Lower lobe of right lung (tissue), 2 donors: ENCODE measurements around the gene FBN1. TPM values are rescaled to one million over a fixed set of nuclear protein-coding genes. Genes with fewer than 3 reads are reported as not detected.

Source experiments
- ATAC-seq, 2 donors: fragments of 200-7000 bp; cut with Tn5 transposase; one replicate each; pipeline ENCODE4 v1.9.1; 2020 to 2022; ENCODE audit warnings: mild to moderate bottlenecking in 2 of 2, moderate library complexity in 2 of 2
- DNase-seq: peaks from one replicate; pipeline ENCODE4 v3.0.0-alpha.2; 2020
- H3K27ac ChIP-seq: fragments of 200-600 bp; one replicate; pipeline ENCODE4 v1.8.0; 2022
- H3K27me3 ChIP-seq: fragments of 200-600 bp; one replicate; pipeline ENCODE4 v1.8.0; 2022; ENCODE audit warnings: low read depth
- H3K36me3 ChIP-seq: fragments of 200-600 bp; one replicate; pipeline ENCODE4 v1.8.0; 2022; ENCODE audit warnings: mild to moderate bottlenecking
- H3K4me1 ChIP-seq: fragments of 200-600 bp; one replicate; pipeline ENCODE4 v1.8.0; 2022
- H3K4me3 ChIP-seq: fragments of 200-600 bp; one replicate; pipeline ENCODE4 v1.8.0; 2022; ENCODE audit warnings: mild to moderate bottlenecking
- H3K9me3 ChIP-seq: fragments of 200-600 bp; one replicate; pipeline ENCODE4 v1.8.0; 2022
- intact Hi-C: fragments of 100-400 bp; cut with DNase I; formaldehyde crosslinking; loops from one replicate; pipeline ENCODE4 v1.11.0; 2022
- total RNA-seq: library from RNA; stranded (reverse); fragmentation: NEBNext Ultra II Directional; extraction: Animal tissue kit (Norgen Biotek cat#: 25700); gene quantifications from one replicate; pipeline ENCODE4 v1.2.1, GENCODE V29; 2021
- TF ChIP-seq, protein P1 (sequence below): fragments of 200-600 bp; IDR thresholded peaks from one replicate; pipeline ENCODE4 v1.8.0; 2022; ENCODE audit warnings: antibody characterized with exemption, mild to moderate bottlenecking
- donor health status: DM: no; HTN: yes; CAD: no; lungs with severe emphysema.

FBN1 gene
- total RNA-seq, 1 donor from 2014 or later: 75.3 TPM

DNA sequence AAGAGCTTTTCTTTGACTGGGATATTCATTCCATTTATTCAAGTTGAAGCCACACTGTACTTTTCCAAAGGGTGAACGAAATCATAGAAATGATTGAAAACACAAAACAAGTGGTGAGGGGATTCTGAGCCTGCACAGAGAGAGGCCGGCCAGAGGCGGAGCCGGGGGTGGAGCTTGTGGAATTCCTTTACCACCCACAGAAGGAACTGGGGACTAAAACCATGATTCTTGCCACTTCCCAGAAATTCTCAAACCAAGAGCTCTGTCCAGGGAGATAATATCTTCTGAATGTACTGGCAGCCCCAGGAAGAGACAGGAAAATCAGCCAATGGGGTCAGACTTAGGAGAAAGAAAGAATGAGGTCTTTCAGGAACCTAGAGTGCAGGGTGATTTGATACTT is 20.8 kb downstream of the FBN1 start:
- intact Hi-C loops: no loop called here
- Histone ChIP-seq H3K9me3 (no peaks in the 10 kb centered on the region), H3K27me3 (no peaks in the 10 kb centered on the region), H3K27ac (no peak overlapping the region), H3K4me1 (peaks cover 7% of the 10 kb centered on the region), H3K4me3 (no peak overlapping the region), H3K36me3 (no peaks in the 10 kb centered on the region)
- ATAC-seq (no peak), DNase-seq (no peak)
- TF ChIP-seq, protein P1, sequence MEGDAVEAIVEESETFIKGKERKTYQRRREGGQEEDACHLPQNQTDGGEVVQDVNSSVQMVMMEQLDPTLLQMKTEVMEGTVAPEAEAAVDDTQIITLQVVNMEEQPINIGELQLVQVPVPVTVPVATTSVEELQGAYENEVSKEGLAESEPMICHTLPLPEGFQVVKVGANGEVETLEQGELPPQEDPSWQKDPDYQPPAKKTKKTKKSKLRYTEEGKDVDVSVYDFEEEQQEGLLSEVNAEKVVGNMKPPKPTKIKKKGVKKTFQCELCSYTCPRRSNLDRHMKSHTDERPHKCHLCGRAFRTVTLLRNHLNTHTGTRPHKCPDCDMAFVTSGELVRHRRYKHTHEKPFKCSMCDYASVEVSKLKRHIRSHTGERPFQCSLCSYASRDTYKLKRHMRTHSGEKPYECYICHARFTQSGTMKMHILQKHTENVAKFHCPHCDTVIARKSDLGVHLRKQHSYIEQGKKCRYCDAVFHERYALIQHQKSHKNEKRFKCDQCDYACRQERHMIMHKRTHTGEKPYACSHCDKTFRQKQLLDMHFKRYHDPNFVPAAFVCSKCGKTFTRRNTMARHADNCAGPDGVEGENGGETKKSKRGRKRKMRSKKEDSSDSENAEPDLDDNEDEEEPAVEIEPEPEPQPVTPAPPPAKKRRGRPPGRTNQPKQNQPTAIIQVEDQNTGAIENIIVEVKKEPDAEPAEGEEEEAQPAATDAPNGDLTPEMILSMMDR: no peak

DNA sequence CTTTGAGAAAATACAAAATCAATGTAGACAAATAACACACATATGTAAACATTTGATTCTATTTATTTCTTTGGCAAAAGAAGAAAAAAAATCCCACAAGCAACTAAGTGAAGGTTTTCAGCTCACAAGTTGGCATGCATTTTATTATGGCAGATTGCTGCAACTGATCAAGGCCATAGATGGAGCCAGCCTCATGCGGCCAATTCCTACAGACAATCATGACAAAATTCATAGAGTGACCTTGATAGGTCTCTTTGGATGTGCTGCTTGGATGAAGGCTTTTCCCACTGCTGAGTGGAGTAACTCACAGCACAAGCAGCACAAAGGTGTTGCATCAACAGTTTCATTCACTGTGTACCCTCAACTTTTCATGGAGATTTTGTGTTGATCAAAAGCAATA is 22.1 kb downstream of the FBN1 start:
- TF ChIP-seq, protein P1: no peak
- DNase-seq (no peak), ATAC-seq (no peak)
- no peaks in the 10 kb centered on the region for H3K27me3 ChIP-seq
- peaks cover 7% of the 10 kb centered on the region for H3K4me1 ChIP-seq
- no peaks in the 10 kb centered on the region for H3K36me3 ChIP-seq
- intact Hi-C loops: no loop called here
- no peak overlapping the region for H3K4me3 ChIP-seq
- H3K9me3 ChIP-seq: no peaks in the 10 kb centered on the region
- H3K27ac ChIP-seq: no peak overlapping the region

DNA sequence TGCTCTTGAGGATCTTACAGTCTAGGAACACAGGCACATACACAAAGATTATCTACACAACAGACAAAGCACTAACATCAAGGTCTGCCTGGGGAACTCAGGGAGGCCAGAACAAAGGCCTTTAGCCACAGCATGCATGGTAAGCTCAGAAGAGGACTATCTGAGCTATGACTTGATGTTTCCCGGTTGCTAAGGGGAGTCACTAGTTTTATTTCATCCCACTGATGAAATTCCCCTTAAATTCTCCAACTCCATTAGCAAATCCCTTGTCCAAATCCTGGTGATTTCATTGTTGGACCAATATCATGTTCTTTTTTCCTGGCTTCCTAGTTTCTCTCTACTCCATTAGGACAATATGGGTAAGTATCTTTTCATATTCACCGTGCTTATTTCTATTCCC is 23.3 kb downstream of the FBN1 start:
- intact Hi-C loops: no loop called here
- no peak for DNase-seq

DNA sequence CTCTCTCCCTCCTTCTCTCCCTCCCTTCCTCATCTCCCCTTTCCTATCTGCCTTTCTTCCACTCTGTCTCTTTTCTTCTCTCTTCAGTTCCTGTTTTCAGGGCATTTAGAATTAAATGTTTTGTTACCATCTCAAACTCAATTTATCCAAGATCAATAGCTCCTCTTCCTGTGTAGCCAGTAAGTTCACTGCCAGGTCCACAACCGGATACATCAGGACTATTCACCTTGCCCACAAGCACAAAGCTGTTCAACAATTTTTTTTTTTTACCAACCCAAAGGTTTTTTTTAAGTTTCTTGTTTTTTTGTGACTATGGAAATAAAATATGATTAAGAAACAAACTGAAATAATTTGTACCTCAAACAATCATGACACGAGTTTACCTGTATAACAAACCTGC is 26.1 kb downstream of the FBN1 start:
- no peak overlapping the region for H3K27ac ChIP-seq
- no peaks in the 10 kb centered on the region for H3K4me1 ChIP-seq
- TF ChIP-seq, protein P1: no peak
- no peaks in the 10 kb centered on the region for H3K36me3 ChIP-seq
- ATAC-seq (no peak), DNase-seq (no peak)
- no peaks in the 10 kb centered on the region for H3K9me3 ChIP-seq
- intact Hi-C loops: no loop called here
- H3K4me3 ChIP-seq: no peak overlapping the region
- no peaks in the 10 kb centered on the region for H3K27me3 ChIP-seq

More for the DNA sequence above, 23.3 kb downstream of the FBN1 start:
- Histone ChIP-seq H3K9me3 (no peaks in the 10 kb centered on the region), H3K4me1 (peaks cover 3% of the 10 kb centered on the region), H3K27me3 (no peaks in the 10 kb centered on the region), H3K36me3 (no peaks in the 10 kb centered on the region), H3K27ac (no peak overlapping the region), H3K4me3 (no peak overlapping the region)
- TF ChIP-seq, protein P1: no peak
- ATAC-seq: no peak

DNA sequence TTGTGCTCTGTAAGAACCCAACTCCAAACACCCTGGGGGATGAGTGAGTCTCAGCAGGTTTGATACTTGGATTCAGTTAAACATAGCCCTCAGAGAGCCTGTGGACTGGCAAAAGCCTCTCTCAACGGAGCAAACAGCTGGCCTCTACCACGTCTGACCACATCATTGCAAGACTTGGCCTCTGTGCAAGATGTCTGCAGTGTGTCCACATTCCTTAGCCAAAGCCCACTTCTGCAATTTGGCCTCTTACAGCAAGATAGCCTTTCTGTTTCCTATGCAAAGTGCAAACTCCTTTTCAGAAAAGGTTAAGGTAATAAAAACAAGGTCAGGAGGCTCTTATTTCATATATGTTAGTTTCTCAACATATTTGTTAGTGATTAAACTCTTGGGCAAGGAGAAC is 27.9 kb downstream of the FBN1 start:
- Histone ChIP-seq H3K36me3 (no peaks in the 10 kb centered on the region), H3K4me3 (no peak overlapping the region), H3K9me3 (no peaks in the 10 kb centered on the region), H3K27me3 (no peaks in the 10 kb centered on the region), H3K4me1 (no peaks in the 10 kb centered on the region), H3K27ac (no peak overlapping the region)
- intact Hi-C loops: no loop called here
- ATAC-seq (peak; percentile 73 to 82), DNase-seq (peak; percentile 52)
- TF ChIP-seq, protein P1: no peak

DNA sequence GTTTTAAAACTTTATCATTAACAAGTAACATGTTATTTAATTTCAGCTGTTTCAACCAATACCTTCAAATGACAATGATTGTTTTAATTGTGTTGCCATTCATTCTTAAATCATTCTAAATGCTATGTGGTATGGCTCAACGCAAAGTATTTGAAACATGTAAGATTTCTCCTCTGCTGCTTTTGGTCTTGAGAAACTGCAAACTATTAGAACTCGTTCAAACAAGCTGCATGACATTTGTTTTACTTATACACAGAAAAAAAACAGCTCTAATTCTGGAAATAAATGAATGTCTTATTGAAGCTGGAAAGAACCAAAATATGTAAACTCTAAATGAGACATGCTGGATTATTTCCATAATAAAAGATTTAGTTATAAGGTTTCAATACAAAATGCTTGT is 29.3 kb downstream of the FBN1 start:
- Histone ChIP-seq H3K4me3 (no peak overlapping the region), H3K27ac (no peak overlapping the region), H3K9me3 (no peaks in the 10 kb centered on the region), H3K36me3 (no peaks in the 10 kb centered on the region), H3K27me3 (no peaks in the 10 kb centered on the region), H3K4me1 (no peaks in the 10 kb centered on the region)
- intact Hi-C loops: no loop called here
- TF ChIP-seq, protein P1: no peak
- no peak for ATAC-seq
- DNase-seq: no peak
